ENCODE data around the gene LYRM4.

Gene LYRM4

GRCh38 chr6:5180636-5181035 lies 80.1 kb downstream of the LYRM4 start:
- DNase-seq (ENCODE audit: low read depth): no peak
- no peak for TF ChIP-seq CTCF (conservative IDR thresholded peaks at IDR 0.05; ENCODE audit: low read depth, low read length)
- H3K4me3 ChIP-seq (ENCODE audit: low read length): no peak overlapping the region

GRCh38 chr6:5179917-5180316 lies 80.8 kb downstream of the LYRM4 start:
- no peak overlapping the region for H3K4me3 ChIP-seq (ENCODE audit: low read length)
- no peak for DNase-seq (ENCODE audit: low read depth)
- TF ChIP-seq CTCF (conservative IDR thresholded peaks at IDR 0.05; ENCODE audit: low read depth, low read length): no peak

GRCh38 chr6:5178806-5179205 lies 81.9 kb downstream of the LYRM4 start:
- DNase-seq (ENCODE audit: low read depth): no peak
- no peak for TF ChIP-seq CTCF (conservative IDR thresholded peaks at IDR 0.05; ENCODE audit: low read depth, low read length)
- no peak overlapping the region for H3K4me3 ChIP-seq (ENCODE audit: low read length)

GRCh38 chr6:5175635-5176034 lies 85.1 kb downstream of the LYRM4 start:
- no peak for DNase-seq (ENCODE audit: low read depth)
- H3K4me3 ChIP-seq (ENCODE audit: low read length): no peak overlapping the region
- TF ChIP-seq CTCF (conservative IDR thresholded peaks at IDR 0.05; ENCODE audit: low read depth, low read length): no peak

GRCh38 chr6:5174756-5175549 lies 85.8 kb downstream of the LYRM4 start:
- DNase-seq (ENCODE audit: low read depth): no peak
- TF ChIP-seq CTCF (conservative IDR thresholded peaks at IDR 0.05; ENCODE audit: low read depth, low read length): peak; percentile 49
- H3K4me3 ChIP-seq (ENCODE audit: low read length): no peak overlapping the region

- TF ChIP-seq CTCF (conservative IDR thresholded peaks at IDR 0.05; ENCODE audit: low read depth, low read length): no peak
- no peak for DNase-seq (ENCODE audit: low read depth)
- H3K4me3 ChIP-seq (ENCODE audit: low read length): no peak overlapping the region
Observed at GRCh38 chr6:5174244-5174643, 86.5 kb downstream of the LYRM4 start.

GRCh38 chr6:5173810-5174209 lies 86.9 kb downstream of the LYRM4 start:
- TF ChIP-seq CTCF (conservative IDR thresholded peaks at IDR 0.05; ENCODE audit: low read depth, low read length): no peak
- no peak for DNase-seq (ENCODE audit: low read depth)
- H3K4me3 ChIP-seq (ENCODE audit: low read length): no peak overlapping the region
